Measurements from ENCODE around the gene LPCAT1.

The LPCAT1 gene

GRCh38 chr5:1421521-1422341, 102.0 kb downstream of the LPCAT1 start:
- peaks cover 36% of the 10 kb centered on the region for H3K4me1 ChIP-seq
- H3K9ac ChIP-seq = no peak overlapping the region
- peaks cover 31% of the 10 kb centered on the region for H3K9me3 ChIP-seq
- H3K27ac ChIP-seq = peak overlapping the region; percentile 38; the same call in 1 of the 2 replicates
- TF ChIP-seq Cebpa-rat (IDR thresholded peaks at IDR 0.05) = no peak
- no peaks in the 10 kb centered on the region for H4K20me1 ChIP-seq
- H3K4me2 ChIP-seq = peak overlapping the region; percentile 73
- H3K4me3 ChIP-seq = no peak overlapping the region
- no peaks in the 10 kb centered on the region for H3K27me3 ChIP-seq
- H3K36me3 ChIP-seq = no peaks in the 10 kb centered on the region

GRCh38 chr5:1420211-1421195, 103.3 kb downstream of the LPCAT1 start:
- Histone ChIP-seq H3K36me3 (no peaks in the 10 kb centered on the region), H3K27ac (peak overlapping the region; percentile 69), H3K27me3 (no peaks in the 10 kb centered on the region), H3K4me1 (peaks cover 46% of the 10 kb centered on the region), H3K9me3 (peaks cover 23% of the 10 kb centered on the region), H3K9ac (no peak overlapping the region; the same call in 1 of the 2 replicates), H3K4me2 (peak overlapping the region; percentile 73), H3K4me3 (peak overlapping the region; percentile 4), H4K20me1 (no peaks in the 10 kb centered on the region)
- no peak for TF ChIP-seq Cebpa-rat (IDR thresholded peaks at IDR 0.05)

GRCh38 chr5:1419476-1420210, 104.1 kb downstream of the LPCAT1 start:
- peak overlapping the region; percentile 69 for H3K27ac ChIP-seq
- no peak overlapping the region; the same call in 1 of the 2 replicates for H3K9ac ChIP-seq
- TF ChIP-seq Cebpa-rat (IDR thresholded peaks at IDR 0.05) = no peak
- peaks cover 55% of the 10 kb centered on the region for H3K4me1 ChIP-seq
- peaks cover 18% of the 10 kb centered on the region; the same call in 1 of the 2 replicates for H3K9me3 ChIP-seq
- peak overlapping the region; percentile 73 for H3K4me2 ChIP-seq
- H3K4me3 ChIP-seq = peak overlapping the region; percentile 4
- H3K27me3 ChIP-seq = no peaks in the 10 kb centered on the region
- no peaks in the 10 kb centered on the region for H3K36me3 ChIP-seq
- H4K20me1 ChIP-seq = no peaks in the 10 kb centered on the region

GRCh38 chr5:1418921-1419280, 104.9 kb downstream of the LPCAT1 start:
- Histone ChIP-seq H3K9ac (no peak overlapping the region), H4K20me1 (no peaks in the 10 kb centered on the region), H3K27ac (no peak overlapping the region), H3K27me3 (no peaks in the 10 kb centered on the region), H3K4me1 (peaks cover 61% of the 10 kb centered on the region), H3K36me3 (no peaks in the 10 kb centered on the region), H3K4me3 (no peak overlapping the region), H3K9me3 (peaks cover 18% of the 10 kb centered on the region; the same call in 1 of the 2 replicates), H3K4me2 (peak overlapping the region; percentile 73)
- TF ChIP-seq Cebpa-rat (IDR thresholded peaks at IDR 0.05) = no peak

- no peaks in the 10 kb centered on the region for H3K36me3 ChIP-seq
- H3K27me3 ChIP-seq = no peaks in the 10 kb centered on the region
- TF ChIP-seq Cebpa-rat (IDR thresholded peaks at IDR 0.05) = no peak
- no peak overlapping the region for H3K4me3 ChIP-seq
- H3K27ac ChIP-seq = no peak overlapping the region
- H3K9me3 ChIP-seq = peaks cover 18% of the 10 kb centered on the region; the same call in 1 of the 2 replicates
- H3K4me1 ChIP-seq = peaks cover 66% of the 10 kb centered on the region
- H3K4me2 ChIP-seq = no peak overlapping the region
- H3K9ac ChIP-seq = no peak overlapping the region
- no peaks in the 10 kb centered on the region for H4K20me1 ChIP-seq
These were observed 105.4 kb downstream of the LPCAT1 start for GRCh38 chr5:1418238-1418920.

- H3K27me3 ChIP-seq = no peaks in the 10 kb centered on the region
- no peak overlapping the region for H3K27ac ChIP-seq
- H3K9ac ChIP-seq = no peak overlapping the region
- H3K4me2 ChIP-seq = no peak overlapping the region
- H4K20me1 ChIP-seq = no peaks in the 10 kb centered on the region
- no peak overlapping the region for H3K4me3 ChIP-seq
- peaks cover 18% of the 10 kb centered on the region; the same call in 1 of the 2 replicates for H3K9me3 ChIP-seq
- peaks cover 73% of the 10 kb centered on the region for H3K4me1 ChIP-seq
- no peak for TF ChIP-seq Cebpa-rat (IDR thresholded peaks at IDR 0.05)
- no peaks in the 10 kb centered on the region for H3K36me3 ChIP-seq
These were observed 106.1 kb downstream of the LPCAT1 start for GRCh38 chr5:1417586-1418225.

GRCh38 chr5:1416856-1417469, 106.8 kb downstream of the LPCAT1 start:
- Histone ChIP-seq H3K9ac (no peak overlapping the region), H3K4me2 (no peak overlapping the region), H3K27ac (no peak overlapping the region), H3K4me3 (no peak overlapping the region), H3K9me3 (peaks cover 18% of the 10 kb centered on the region; the same call in 1 of the 2 replicates), H3K4me1 (peaks cover 78% of the 10 kb centered on the region), H3K36me3 (no peaks in the 10 kb centered on the region), H4K20me1 (no peaks in the 10 kb centered on the region), H3K27me3 (no peaks in the 10 kb centered on the region)
- TF ChIP-seq Cebpa-rat (IDR thresholded peaks at IDR 0.05) = no peak
